Measurements from ENCODE around the gene IGSF3.
"Not testable (repeated sequence)": the region's sequence is repeated elsewhere in the genome, so short reads cannot be mapped to it uniquely, and the experiment has no call there.

The IGSF3 gene

GRCh38 chr1:116658645-116659044, 8.9 kb downstream of the IGSF3 start:
- DNase-seq = not testable (repeated sequence)

- not testable (repeated sequence) for DNase-seq
Observed at GRCh38 chr1:116657836-116658235, 9.7 kb downstream of the IGSF3 start.

GRCh38 chr1:116654351-116654750, 13.2 kb downstream of the IGSF3 start:
- no peak for DNase-seq

DNA sequence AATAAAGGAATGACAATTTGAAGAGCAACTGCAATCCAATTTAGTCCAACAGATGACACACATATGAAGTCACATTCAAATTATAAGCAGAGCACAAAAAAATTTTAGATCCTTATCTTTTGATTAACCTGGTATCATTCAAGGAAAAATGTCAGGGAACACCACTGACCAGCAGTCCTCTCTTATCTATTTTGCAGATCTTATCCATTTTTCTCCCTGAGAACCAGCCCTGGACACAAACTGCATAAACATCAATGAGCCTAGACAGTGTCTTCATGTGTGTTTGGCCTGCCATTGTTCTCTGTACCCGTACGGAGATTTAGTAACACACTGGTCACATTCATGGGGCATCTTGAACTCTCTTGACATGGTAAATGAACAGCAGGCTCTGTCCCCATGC, 14.9 kb downstream of the IGSF3 start:
- not testable (repeated sequence) for DNase-seq

DNA sequence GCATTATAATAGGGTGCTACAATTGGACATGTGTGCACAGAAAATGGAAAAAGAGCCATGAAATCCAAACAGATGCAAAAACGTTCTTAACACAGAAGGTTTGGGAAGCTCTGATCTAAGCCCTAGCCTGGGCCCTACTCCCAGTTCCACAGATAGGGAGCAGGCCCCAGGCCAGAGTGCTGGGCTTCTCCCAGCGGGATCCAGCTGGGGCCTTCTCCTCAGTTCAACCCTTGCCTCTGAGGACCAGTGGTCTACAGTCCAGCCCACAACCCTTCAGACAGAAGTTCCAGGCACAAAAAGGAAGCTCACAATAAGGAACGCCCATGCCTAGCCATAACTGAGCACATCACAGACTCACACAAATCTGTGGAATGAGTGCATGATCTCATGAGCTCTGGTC, 16.8 kb downstream of the IGSF3 start:
- DNase-seq = not testable (repeated sequence)

DNA sequence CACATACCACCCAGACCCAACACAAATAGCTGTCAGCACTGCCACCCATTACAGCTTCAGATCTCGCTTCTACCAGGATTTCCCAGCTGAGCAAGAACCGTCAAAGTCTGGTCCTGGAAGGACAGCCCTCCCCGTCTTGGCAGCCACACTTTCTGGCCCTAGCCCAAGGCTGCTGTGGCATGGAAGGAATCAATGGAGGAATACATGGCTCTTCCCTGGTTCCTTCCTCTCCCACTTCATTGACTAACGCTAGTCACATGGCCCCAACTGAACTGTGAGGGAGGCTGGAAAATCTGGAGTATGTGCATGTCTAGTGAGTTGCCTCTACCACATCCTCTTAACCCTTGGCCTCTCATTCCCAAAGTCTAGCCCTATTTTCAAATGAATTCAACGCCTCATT, 18.5 kb downstream of the IGSF3 start:
- DNase-seq = not testable (repeated sequence)

GRCh38 chr1:116648325-116648724, 19.2 kb downstream of the IGSF3 start:
- not testable (repeated sequence) for DNase-seq

- not testable (repeated sequence) for DNase-seq
Observed at GRCh38 chr1:116647186-116647585, 20.3 kb downstream of the IGSF3 start.

DNA sequence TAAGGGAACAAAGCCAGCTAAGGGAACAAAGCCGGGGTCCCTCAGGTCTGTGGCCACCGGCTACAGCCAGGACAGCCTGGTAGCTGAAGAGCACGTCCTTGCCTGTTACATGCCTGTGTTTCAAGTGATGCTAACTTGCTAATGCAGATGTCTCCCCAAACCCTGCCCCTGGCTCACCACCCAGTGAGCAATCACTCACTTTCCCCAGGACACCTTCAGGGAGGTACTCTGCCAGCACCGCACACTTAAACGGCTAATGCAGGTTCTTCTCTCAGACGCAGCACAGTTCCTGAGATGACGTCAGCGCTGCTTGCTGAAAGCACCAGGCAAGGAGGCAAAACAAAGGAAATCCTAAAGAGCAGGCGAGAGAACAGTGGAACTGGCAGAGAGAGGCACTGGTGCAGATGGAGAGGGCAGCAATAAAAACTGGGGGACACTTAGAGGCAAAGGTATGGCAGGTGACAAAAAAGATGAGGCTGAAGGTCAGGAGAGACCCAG, 20.8 kb downstream of the IGSF3 start:
- DNase-seq = peak; percentile 56

DNA sequence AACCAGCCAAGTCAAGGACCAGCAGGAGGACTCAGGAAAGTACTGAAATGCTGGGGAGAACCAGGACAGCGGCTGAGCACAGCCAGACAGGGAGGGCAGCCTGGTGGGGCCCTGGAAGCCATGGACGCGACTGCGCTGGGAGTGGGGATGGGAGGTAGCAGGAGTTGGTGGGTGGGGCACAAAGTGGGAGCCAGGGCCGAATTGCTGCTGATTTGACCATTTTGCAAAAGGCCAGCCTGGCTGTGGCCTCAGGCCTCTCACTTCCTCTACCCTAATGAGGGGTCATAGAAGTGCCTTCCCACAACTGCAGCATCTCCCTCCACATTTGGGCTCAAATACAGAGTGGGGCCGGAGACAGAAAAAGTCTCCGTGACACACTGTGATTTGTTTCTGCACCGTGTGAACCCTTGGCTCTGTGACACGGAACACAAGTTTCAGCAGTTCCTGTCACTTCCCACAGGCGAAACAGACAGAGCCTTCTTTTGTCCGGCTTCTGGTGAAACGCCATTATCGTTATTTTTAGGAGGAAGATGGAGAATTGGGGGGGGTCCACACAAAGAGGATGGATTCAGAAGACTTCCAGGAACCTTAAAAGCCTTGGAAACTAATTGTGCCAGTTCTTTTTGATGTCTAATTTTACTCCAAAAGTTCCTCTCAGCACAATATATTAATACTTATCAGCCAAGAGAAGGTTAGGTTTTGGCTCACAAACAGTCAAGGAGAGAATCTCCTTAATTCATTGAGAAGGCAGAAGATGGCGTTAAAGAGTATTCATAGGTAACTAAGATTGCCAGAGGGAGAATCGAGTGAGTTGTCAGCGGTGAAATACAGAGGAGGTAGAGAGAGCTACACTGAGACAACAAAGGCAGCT, 21.5 kb downstream of the IGSF3 start:
- not testable (repeated sequence) for DNase-seq

DNA sequence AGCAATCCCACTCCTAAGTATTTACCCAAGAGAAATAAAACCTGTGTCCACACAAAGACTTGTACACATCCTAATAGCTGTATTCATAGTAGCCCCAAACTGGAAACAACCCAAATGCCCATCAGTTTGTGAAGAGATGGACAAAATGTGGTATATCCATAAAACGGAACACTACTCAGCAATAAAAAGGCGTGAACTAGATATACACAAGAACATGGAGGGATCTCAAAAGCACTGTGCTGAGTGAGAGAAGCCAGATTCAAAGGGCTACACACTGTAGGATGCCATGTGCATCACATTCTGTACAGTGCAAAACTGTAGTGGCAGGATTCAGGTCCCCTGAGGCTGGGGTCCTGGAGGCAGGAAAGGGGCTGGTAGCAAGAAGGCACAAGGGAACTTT, 22.5 kb downstream of the IGSF3 start:
- not testable (repeated sequence) for DNase-seq

DNA sequence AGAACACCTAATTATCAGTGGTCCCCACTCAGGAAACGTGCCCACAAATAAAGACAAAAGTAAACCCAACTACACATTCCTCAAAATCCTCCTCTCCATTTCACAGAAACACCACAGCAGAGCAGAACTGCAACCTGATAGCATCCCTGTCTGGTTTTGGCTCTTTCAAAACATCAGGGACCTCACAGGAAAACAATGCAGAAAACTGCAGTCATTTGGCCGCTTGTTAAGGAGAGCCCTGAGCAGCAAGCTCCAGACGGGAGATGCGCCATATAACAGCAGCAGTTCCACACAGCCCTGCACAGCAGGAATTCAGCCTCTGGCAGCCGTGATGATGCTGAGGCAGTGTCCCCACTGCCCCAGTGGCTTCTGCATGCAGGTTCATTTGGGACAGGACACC, 23.4 kb downstream of the IGSF3 start:
- DNase-seq = not testable (repeated sequence)

DNA sequence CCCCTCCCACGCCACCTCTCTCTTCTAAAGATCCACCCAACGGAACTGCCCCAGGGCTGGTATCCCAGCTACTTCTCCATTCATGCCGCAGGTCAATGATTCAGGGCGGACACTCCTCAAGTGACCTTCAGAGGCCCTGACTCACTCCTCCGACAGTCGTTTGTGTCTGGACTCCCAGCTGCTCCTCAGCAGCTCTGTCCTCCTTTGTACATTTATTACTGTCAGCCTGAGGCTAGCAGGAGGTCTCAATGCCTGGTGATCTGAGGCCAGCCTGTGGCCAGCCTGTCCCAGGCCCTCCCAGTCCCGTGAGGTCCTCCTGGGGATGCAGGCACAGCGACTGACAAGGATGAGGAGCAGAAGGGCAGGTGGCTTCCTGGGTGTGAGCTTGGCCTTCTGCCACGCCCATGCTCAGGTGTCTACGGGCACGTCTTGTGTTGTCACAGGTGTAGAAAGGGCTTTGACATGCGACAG, 24.2 kb downstream of the IGSF3 start:
- DNase-seq = peak; percentile 38

- DNase-seq = peak; percentile 34
Observed at GRCh38 chr1:116642311-116643280, 24.9 kb downstream of the IGSF3 start.

DNA sequence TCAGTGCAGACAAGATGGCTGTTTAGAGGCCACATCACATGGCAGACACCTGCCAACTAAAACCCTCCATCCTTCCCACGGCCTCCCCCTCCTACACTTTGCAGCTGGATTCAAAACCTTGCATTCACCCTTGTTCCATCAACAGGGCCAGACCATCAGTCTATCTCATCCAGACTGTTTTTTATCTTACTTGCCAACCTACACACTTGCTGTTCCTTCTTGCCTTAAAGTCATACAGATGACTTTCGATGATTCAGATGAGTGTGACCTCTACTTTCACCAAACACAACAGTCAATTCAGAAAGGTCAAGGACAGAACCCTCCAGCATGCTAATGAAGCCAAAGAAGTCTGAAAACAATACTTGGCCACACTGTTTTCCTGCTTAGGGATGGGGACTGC, 29.9 kb downstream of the IGSF3 start:
- not testable (repeated sequence) for DNase-seq

DNA sequence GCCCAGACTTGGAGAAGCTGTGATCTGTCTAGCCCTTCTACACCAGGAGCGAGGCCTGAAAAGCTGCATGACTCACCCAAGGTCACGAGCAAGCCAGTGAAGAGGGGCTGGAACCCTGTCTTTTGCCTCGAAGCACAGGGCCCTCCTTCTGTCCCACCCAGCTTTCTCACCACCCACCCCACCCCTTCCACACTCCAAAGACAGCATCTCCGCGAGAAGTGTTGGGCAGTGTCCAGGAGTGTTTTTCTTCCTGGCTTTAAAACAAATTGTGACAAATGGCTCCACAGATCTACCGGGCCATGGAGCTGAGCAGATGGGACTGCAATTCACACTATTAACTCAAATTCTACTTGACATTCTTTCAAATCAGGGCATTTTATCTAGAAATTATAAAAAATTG, 30.9 kb downstream of the IGSF3 start:
- DNase-seq = not testable (repeated sequence)

- not testable (repeated sequence) for DNase-seq
Observed at GRCh38 chr1:116634386-116634785, 33.1 kb downstream of the IGSF3 start.

DNA sequence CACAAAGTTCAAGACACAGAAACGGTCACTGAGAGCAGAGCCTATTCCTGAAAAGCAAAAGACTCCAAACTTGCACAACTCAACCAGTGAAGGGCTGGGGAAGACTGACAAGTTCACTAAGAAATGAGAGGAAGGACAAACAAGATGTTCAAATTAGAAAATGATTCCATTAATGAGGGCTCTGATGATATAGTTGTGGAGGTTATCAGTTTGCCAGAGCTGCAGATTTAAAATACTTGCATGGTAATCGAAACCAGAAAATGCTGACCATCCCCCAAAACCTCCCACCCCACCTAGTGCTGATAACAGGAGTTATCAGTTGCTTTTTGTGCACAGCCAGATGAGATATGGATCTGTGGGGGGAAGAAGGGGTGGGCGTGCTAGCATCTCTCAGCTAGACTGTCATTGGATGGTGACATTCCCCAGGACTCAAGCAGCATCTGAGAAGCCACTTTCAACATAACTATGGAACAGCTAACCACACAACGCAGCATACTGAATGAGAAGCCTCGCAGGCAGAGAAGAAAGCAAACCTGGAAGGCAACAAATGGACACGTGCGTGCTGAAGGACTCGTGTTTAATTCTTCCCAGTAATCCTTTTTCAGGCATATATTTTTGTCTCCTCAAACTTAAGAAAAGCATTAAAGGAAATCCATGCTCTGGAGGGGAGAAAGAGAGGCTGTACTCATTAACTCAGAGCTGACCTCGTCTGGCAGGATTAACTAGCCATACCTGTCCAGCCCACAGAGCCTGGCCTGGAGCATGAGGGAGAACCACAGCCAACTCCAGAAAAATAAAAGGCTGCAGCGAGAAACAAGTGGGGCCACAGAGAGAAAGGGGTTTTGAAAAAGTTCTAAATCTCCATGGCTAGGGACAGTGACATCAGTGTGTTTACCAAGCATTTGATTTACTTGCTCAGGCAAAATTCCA, 35.3 kb downstream of the IGSF3 start:
- DNase-seq = not testable (repeated sequence)

- not testable (repeated sequence) for DNase-seq
Observed at GRCh38 chr1:116631554-116631953, 36.0 kb downstream of the IGSF3 start.

GRCh38 chr1:116630057-116630456, 37.5 kb downstream of the IGSF3 start:
- not testable (repeated sequence) for DNase-seq

DNA sequence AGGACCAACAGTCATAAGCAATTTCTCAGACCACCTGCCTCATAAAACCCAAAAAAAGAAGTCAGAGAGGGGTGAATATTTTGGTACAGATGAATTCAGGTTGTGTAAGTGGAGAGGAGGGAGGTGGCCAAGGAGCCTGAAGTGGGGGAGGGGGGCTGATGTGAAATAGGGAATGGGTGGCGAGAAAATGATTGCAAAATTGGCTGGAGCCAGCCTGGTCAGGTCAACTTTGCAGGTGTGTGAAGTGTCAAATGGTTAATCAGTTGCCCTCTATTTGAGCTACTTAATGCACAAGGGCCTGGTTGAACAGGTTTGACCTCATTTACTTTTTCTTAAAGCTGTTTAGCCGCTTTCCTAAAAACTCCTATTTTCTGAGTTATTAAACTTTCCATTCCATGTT, 38.1 kb downstream of the IGSF3 start:
- DNase-seq = not testable (repeated sequence)

DNA sequence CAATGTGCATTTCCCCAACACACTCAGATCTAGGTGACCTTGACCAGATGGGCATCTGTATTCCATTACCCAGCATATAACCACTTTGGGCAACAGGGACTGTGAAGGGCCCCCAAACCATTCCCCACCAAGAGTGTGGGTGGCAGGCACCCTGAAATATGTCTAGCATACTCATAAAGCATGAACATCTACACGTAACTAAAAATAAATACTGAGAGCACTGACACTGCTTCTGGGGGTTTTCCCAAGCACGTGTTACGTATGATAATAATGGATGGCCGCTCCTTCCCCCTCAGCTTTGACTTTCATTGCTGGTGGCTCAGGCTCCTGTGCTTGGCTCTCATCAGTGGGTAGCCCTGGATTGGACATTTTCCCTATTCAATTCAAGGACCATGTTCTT, 39.1 kb downstream of the IGSF3 start:
- no peak for DNase-seq
